Loucy (cell line): ENCODE results near the gene GRM7.

Source experiments
- H2AFZ ChIP-seq: fragments of 200-600 bp; sonication (generic); 2 replicates; pipeline ENCODE4 v1.6.0; 2016; ENCODE audit warnings: antibody characterized with exemption, mild to moderate bottlenecking, low read length, moderate library complexity
- H3F3A ChIP-seq: fragments of 200-600 bp; 2 replicates; pipeline ENCODE4 v1.6.0; 2016; ENCODE audit warnings: antibody characterized with exemption, low read depth, mild to moderate bottlenecking
- H3K27me3 ChIP-seq: fragments of 200-600 bp; sonication (generic); 2 replicates; pipeline ENCODE4 v1.6.1; 2014; ENCODE audit warnings: low read length, mild to moderate bottlenecking; ENCODE audit not compliant: insufficient read depth, poor library complexity, severe bottlenecking
- H3K36me3 ChIP-seq: fragments of 200-600 bp; sonication (generic); 2 replicates; pipeline ENCODE4 v1.6.1; 2016; ENCODE audit warnings: low read length; ENCODE audit not compliant: insufficient read depth
- H3K4me1 ChIP-seq: fragments of 200-600 bp; sonication (generic); 2 replicates; pipeline ENCODE4 v1.5.1; 2014; ENCODE audit warnings: low read length, mild to moderate bottlenecking; ENCODE audit not compliant: insufficient read depth, poor library complexity, severe bottlenecking
- H3K4me2 ChIP-seq: fragments of 200-600 bp; sonication (generic); 2 replicates; pipeline ENCODE4 v1.6.0; 2014; ENCODE audit warnings: antibody characterized with exemption, low read length, low read depth, mild to moderate bottlenecking; ENCODE audit not compliant: poor library complexity, severe bottlenecking
- H3K4me3 ChIP-seq: fragments of 200-600 bp; sonication (generic); 2 replicates; pipeline ENCODE4 v1.5.1; 2014; ENCODE audit warnings: low read length, mild to moderate bottlenecking, mixed read lengths; ENCODE audit not compliant: poor library complexity, severe bottlenecking
- H3K79me2 ChIP-seq: fragments of 200-600 bp; sonication (generic); 2 replicates; pipeline ENCODE4 v1.6.1; 2014; ENCODE audit warnings: low read length; ENCODE audit not compliant: insufficient read depth
- H3K9ac ChIP-seq: fragments of 200-600 bp; sonication (generic); 2 replicates; pipeline ENCODE4 v1.6.0; 2014; ENCODE audit warnings: mild to moderate bottlenecking, low read depth, low read length, moderate library complexity; ENCODE audit not compliant: poor library complexity, severe bottlenecking
- H3K9me2 ChIP-seq: fragments of 200-600 bp; sonication (generic); replicated peaks from 2 replicates; pipeline ENCODE4 v1.6.1; 2016; ENCODE audit warnings: low read depth, low read length, mixed read lengths
- H3K9me3 ChIP-seq: fragments of 200-600 bp; sonication (generic); 2 replicates; pipeline ENCODE4 v1.6.1; 2014; ENCODE audit warnings: mild to moderate bottlenecking, antibody characterized with exemption, low read length, low read depth; ENCODE audit not compliant: insufficient read depth
- H4K20me1 ChIP-seq: fragments of 200-600 bp; sonication (generic); 2 replicates; pipeline ENCODE4 v1.6.0; 2014; ENCODE audit warnings: antibody characterized with exemption, low read length, mild to moderate bottlenecking; ENCODE audit not compliant: insufficient read depth, poor library complexity, severe bottlenecking
- CTCF ChIP-seq: fragments of 200-600 bp; sonication (generic); conservative IDR thresholded peaks from 2 replicates; pipeline ENCODE4 v1.5.1; 2014; ENCODE audit warnings: mild to moderate bottlenecking, antibody characterized with exemption, low read length
- EZH2phosphoT487 ChIP-seq: fragments of 200-600 bp; IDR thresholded peaks from 2 replicates; pipeline ENCODE4 v1.6.1; 2018; ENCODE audit warnings: antibody characterized with exemption, mild to moderate bottlenecking, moderate library complexity, borderline replicate concordance

The GRM7 gene

GRCh38 chr3:7565574-7565973 is 704.7 kb downstream of the GRM7 start:
- no peaks in the 10 kb centered on the region for H3K79me2 ChIP-seq
- no peaks in the 10 kb centered on the region for H3K4me1 ChIP-seq
- H3K27me3 ChIP-seq: no peaks in the 10 kb centered on the region
- no peaks in the 10 kb centered on the region for H3K9me2 ChIP-seq
- H3K4me2 ChIP-seq: no peak overlapping the region
- H3K9me3 ChIP-seq: no peaks in the 10 kb centered on the region
- no peaks in the 10 kb centered on the region for H3K36me3 ChIP-seq
- H3K4me3 ChIP-seq: no peak overlapping the region
- H4K20me1 ChIP-seq: no peaks in the 10 kb centered on the region
- no peaks in the 10 kb centered on the region for H3F3A ChIP-seq
- TF ChIP-seq EZH2phosphoT487 (no peak), CTCF (no peak)
- H3K9ac ChIP-seq: no peak overlapping the region
- H2AFZ ChIP-seq: no peak overlapping the region

- no peak overlapping the region for H3K4me3 ChIP-seq
- H3F3A ChIP-seq: no peaks in the 10 kb centered on the region
- no peaks in the 10 kb centered on the region for H3K27me3 ChIP-seq
- H3K9me2 ChIP-seq: no peaks in the 10 kb centered on the region
- no peaks in the 10 kb centered on the region for H3K36me3 ChIP-seq
- H3K4me1 ChIP-seq: no peaks in the 10 kb centered on the region
- H3K9ac ChIP-seq: no peak overlapping the region
- no peak overlapping the region for H2AFZ ChIP-seq
- TF ChIP-seq EZH2phosphoT487 (no peak), CTCF (no peak)
- no peak overlapping the region for H3K4me2 ChIP-seq
- H3K9me3 ChIP-seq: no peaks in the 10 kb centered on the region
- no peaks in the 10 kb centered on the region for H4K20me1 ChIP-seq
- no peaks in the 10 kb centered on the region for H3K79me2 ChIP-seq
Observed at GRCh38 chr3:7567160-7567559, 706.2 kb downstream of the GRM7 start.

- Histone ChIP-seq H2AFZ (no peak overlapping the region), H3K4me3 (no peak overlapping the region), H4K20me1 (no peaks in the 10 kb centered on the region), H3K9me2 (no peaks in the 10 kb centered on the region), H3K9ac (no peak overlapping the region), H3F3A (no peaks in the 10 kb centered on the region), H3K9me3 (no peaks in the 10 kb centered on the region), H3K36me3 (no peaks in the 10 kb centered on the region), H3K4me1 (no peaks in the 10 kb centered on the region), H3K27me3 (no peaks in the 10 kb centered on the region), H3K79me2 (no peaks in the 10 kb centered on the region), H3K4me2 (no peak overlapping the region)
- no peak for TF ChIP-seq CTCF
- TF ChIP-seq EZH2phosphoT487: no peak
Observed at GRCh38 chr3:7568526-7569184, 707.7 kb downstream of the GRM7 start.
